ENCODE data around the gene CDC42BPB. TPM values are rescaled to one million over a fixed set of nuclear protein-coding genes. Genes with fewer than 3 reads are reported as not detected.
"Not testable (repeated sequence)": the region's sequence is repeated elsewhere in the genome, so short reads cannot be mapped to it uniquely, and the experiment has no call there.

Gene CDC42BPB
- total RNA-seq, 2 experiments from 2014 or later = 0.13 to 0.16 TPM

DNA sequence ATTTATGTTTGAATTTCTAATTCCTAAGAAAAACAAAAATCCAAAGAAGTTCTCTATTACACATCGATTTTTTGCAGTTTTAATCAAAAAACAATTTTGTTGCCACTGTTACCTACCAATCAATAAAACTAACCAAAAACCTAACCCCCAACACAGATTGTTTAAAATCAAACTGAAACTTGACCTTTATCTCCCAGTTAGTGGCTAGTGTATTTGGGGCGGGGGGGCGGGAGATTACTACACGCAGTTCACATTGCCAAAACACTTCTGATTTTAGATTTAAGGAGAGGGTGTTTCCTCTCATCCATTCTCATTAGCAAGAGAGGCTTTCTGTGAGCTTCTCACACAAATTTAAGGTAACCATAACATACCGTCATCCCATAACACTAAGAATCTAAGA, 6.4 kb downstream of the CDC42BPB start:
- Mint-ChIP-seq H3K4me1 (ENCODE audit: low read depth) (peaks cover 2% of the 10 kb centered on the region), H3K27ac (no peak overlapping the region), H3K4me3 (no peak overlapping the region), H3K9me3 (ENCODE audit: insufficient read depth) (no peaks in the 10 kb centered on the region), H3K36me3 (ENCODE audit: low read depth) (no peaks in the 10 kb centered on the region), H3K27me3 (ENCODE audit: low read depth) (peaks cover 39% of the 10 kb centered on the region)
- no peak for ATAC-seq
- POLR2A ChIA-PET = no interaction called here
- CTCF ChIA-PET = no interaction called here
- DNase-seq = no peak

- CTCF ChIA-PET; H3K9me3 Mint-ChIP-seq (ENCODE audit: insufficient read depth); H3K4me3 Mint-ChIP-seq; ATAC-seq; H3K4me1 Mint-ChIP-seq (ENCODE audit: low read depth); DNase-seq; H3K27ac Mint-ChIP-seq; H3K36me3 Mint-ChIP-seq (ENCODE audit: low read depth): not testable (repeated sequence)
- POLR2A ChIA-PET = interaction anchor here (0.6 kb wide), 1 partner anchor 34 kb away, joined by 3 read pairs; no protein-coding TSS in a partner anchor
- H3K27me3 Mint-ChIP-seq (ENCODE audit: low read depth) = peaks cover 25% of the 10 kb centered on the region
These were observed 9.9 kb downstream of the CDC42BPB start for GRCh38 chr14:103047453-103047852.

- H3K9me3 Mint-ChIP-seq (ENCODE audit: insufficient read depth) = no peaks in the 10 kb centered on the region
- H3K36me3 Mint-ChIP-seq (ENCODE audit: low read depth) = no peaks in the 10 kb centered on the region
- H3K27ac Mint-ChIP-seq = no peak overlapping the region
- peaks cover 4% of the 10 kb centered on the region for H3K4me1 Mint-ChIP-seq (ENCODE audit: low read depth)
- no peak for ATAC-seq
- ChIA-PET POLR2A (no interaction called here), CTCF (no interaction called here)
- H3K4me3 Mint-ChIP-seq = no peak overlapping the region
- peaks cover 16% of the 10 kb centered on the region for H3K27me3 Mint-ChIP-seq (ENCODE audit: low read depth)
- no peak for DNase-seq
These were observed 11.9 kb downstream of the CDC42BPB start for GRCh38 chr14:103045371-103045869.

DNA sequence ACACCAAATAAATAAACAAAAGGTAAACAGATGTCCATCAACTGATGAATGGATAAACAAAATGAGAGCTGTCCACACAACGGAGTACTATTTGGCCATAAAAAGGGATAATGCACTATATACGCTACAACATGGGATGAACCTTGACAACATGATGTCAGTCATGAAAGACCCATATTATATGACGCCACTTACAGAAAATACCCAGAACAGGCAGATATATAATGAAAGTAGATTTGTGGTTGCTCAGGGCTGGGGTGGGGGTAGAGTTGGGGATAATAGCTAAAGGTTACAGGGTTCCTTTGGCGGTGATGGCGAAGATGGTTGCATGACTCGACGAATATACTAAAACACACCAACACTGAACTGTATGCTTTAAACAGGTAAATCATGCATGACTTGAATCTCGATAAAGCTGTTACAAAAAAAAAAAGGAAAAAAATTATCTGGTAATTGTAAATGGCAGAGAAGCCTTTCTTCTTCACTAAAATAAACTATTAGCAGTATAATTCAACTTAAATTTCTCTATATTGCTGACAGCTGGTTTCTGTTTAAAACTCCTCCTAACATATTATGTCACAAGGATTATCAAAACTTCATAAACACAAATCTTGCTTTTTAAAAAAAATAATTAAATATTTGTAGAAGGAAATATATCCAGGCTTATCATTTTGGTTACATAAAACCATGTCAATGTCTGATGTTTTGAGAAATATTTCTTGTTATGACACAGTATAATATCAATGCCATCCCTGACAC, 13.9 kb downstream of the CDC42BPB start:
- no peak for ATAC-seq
- no peak overlapping the region for H3K4me3 Mint-ChIP-seq
- POLR2A ChIA-PET = no interaction called here
- peaks cover 4% of the 10 kb centered on the region for H3K4me1 Mint-ChIP-seq (ENCODE audit: low read depth)
- no peaks in the 10 kb centered on the region for H3K9me3 Mint-ChIP-seq (ENCODE audit: insufficient read depth)
- H3K27ac Mint-ChIP-seq = no peak overlapping the region
- H3K27me3 Mint-ChIP-seq (ENCODE audit: low read depth) = peaks cover 20% of the 10 kb centered on the region
- no peak for DNase-seq
- no peaks in the 10 kb centered on the region for H3K36me3 Mint-ChIP-seq (ENCODE audit: low read depth)
- CTCF ChIA-PET = interaction anchor here (1.2 kb wide), 1 partner anchor 349 kb away, joined by 3 read pairs; no protein-coding TSS in a partner anchor

GRCh38 chr14:103041464-103041863, 15.9 kb downstream of the CDC42BPB start:
- H3K9me3 Mint-ChIP-seq (ENCODE audit: insufficient read depth) = no peaks in the 10 kb centered on the region
- no peak overlapping the region for H3K4me3 Mint-ChIP-seq
- no peak overlapping the region for H3K27ac Mint-ChIP-seq
- ATAC-seq = no peak
- ChIA-PET POLR2A (no interaction called here), CTCF (no interaction called here)
- H3K36me3 Mint-ChIP-seq (ENCODE audit: low read depth) = no peaks in the 10 kb centered on the region
- H3K4me1 Mint-ChIP-seq (ENCODE audit: low read depth) = peaks cover 4% of the 10 kb centered on the region
- DNase-seq = no peak
- peaks cover 17% of the 10 kb centered on the region for H3K27me3 Mint-ChIP-seq (ENCODE audit: low read depth)

DNA sequence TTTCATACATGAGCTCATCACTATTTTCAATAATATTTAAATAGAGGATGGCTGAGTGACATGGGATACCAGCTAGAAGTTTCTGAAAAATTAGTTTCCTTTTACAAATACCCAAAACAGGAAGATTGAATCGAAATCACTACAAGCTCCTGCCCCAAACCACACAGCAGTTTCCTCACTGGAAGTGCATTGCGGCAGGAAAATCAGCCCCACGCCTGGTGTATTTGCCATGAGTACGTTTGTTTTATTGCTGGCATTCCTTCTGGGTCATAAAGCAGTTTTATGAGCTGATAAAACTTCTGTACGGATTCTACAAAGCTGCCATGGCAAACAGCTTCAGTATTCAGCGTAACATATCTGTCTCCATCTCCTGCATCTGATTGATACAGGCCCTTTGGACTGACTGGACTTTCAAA, 23.7 kb downstream of the CDC42BPB start:
- CTCF ChIA-PET = interaction anchor here (0.6 kb wide), 1 partner anchor 357 kb away, joined by 3 read pairs; no protein-coding TSS in a partner anchor
- Mint-ChIP-seq H3K9me3 (ENCODE audit: insufficient read depth) (no peaks in the 10 kb centered on the region), H3K36me3 (ENCODE audit: low read depth) (no peaks in the 10 kb centered on the region), H3K27ac (no peak overlapping the region), H3K4me3 (no peak overlapping the region), H3K27me3 (ENCODE audit: low read depth) (no peaks in the 10 kb centered on the region), H3K4me1 (ENCODE audit: low read depth) (no peaks in the 10 kb centered on the region)
- ATAC-seq (no peak), DNase-seq (no peak)
- POLR2A ChIA-PET = no interaction called here

GRCh38 chr14:103031956-103032355, 25.4 kb downstream of the CDC42BPB start:
- no peaks in the 10 kb centered on the region for H3K9me3 Mint-ChIP-seq (ENCODE audit: insufficient read depth)
- no peaks in the 10 kb centered on the region for H3K4me1 Mint-ChIP-seq (ENCODE audit: low read depth)
- DNase-seq = no peak
- no peak overlapping the region for H3K27ac Mint-ChIP-seq
- no peak for ATAC-seq
- H3K4me3 Mint-ChIP-seq = no peak overlapping the region
- CTCF ChIA-PET = no interaction called here
- POLR2A ChIA-PET = no interaction called here
- peaks cover under 1% of the 10 kb centered on the region for H3K27me3 Mint-ChIP-seq (ENCODE audit: low read depth)
- no peaks in the 10 kb centered on the region for H3K36me3 Mint-ChIP-seq (ENCODE audit: low read depth)

DNA sequence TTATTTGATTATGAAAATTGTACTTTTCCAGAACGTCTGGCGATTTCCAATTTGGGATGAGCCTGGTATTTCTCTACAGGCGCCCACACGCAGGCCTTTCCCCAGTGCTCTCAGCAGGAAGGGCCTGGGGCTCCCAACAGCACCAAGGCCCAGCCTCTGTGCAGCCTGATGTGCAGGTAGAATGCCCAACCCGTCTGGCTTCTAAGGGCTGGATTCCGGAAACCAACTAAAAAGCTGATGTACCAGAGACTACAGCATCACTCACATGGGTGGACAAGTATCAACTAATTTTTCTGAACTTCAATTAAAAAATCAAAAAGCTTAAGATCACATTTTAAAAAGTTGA, 25.8 kb downstream of the CDC42BPB start:
- Mint-ChIP-seq H3K27ac (no peak overlapping the region), H3K9me3 (ENCODE audit: insufficient read depth) (no peaks in the 10 kb centered on the region), H3K36me3 (ENCODE audit: low read depth) (no peaks in the 10 kb centered on the region), H3K4me1 (ENCODE audit: low read depth) (no peaks in the 10 kb centered on the region), H3K4me3 (no peak overlapping the region), H3K27me3 (ENCODE audit: low read depth) (peaks cover 3% of the 10 kb centered on the region)
- no peak for DNase-seq
- CTCF ChIA-PET = no interaction called here
- ATAC-seq = no peak
- POLR2A ChIA-PET = no interaction called here

- Mint-ChIP-seq H3K9me3 (ENCODE audit: insufficient read depth) (no peaks in the 10 kb centered on the region), H3K4me3 (no peak overlapping the region), H3K36me3 (ENCODE audit: low read depth) (no peaks in the 10 kb centered on the region), H3K27me3 (ENCODE audit: low read depth) (peaks cover 3% of the 10 kb centered on the region), H3K4me1 (ENCODE audit: low read depth) (no peaks in the 10 kb centered on the region), H3K27ac (no peak overlapping the region)
- CTCF ChIA-PET = no interaction called here
- POLR2A ChIA-PET = no interaction called here
- DNase-seq (no peak), ATAC-seq (no peak)
These were observed 26.4 kb downstream of the CDC42BPB start for GRCh38 chr14:103030741-103031565.

GRCh38 chr14:103029936-103030335, 27.4 kb downstream of the CDC42BPB start:
- ChIA-PET CTCF (no interaction called here), POLR2A (no interaction called here)
- ATAC-seq (no peak), DNase-seq (no peak)
- Mint-ChIP-seq H3K27ac (no peak overlapping the region), H3K4me3 (no peak overlapping the region), H3K27me3 (ENCODE audit: low read depth) (peaks cover 5% of the 10 kb centered on the region), H3K36me3 (ENCODE audit: low read depth) (no peaks in the 10 kb centered on the region), H3K4me1 (ENCODE audit: low read depth) (no peaks in the 10 kb centered on the region), H3K9me3 (ENCODE audit: insufficient read depth) (no peaks in the 10 kb centered on the region)

DNA sequence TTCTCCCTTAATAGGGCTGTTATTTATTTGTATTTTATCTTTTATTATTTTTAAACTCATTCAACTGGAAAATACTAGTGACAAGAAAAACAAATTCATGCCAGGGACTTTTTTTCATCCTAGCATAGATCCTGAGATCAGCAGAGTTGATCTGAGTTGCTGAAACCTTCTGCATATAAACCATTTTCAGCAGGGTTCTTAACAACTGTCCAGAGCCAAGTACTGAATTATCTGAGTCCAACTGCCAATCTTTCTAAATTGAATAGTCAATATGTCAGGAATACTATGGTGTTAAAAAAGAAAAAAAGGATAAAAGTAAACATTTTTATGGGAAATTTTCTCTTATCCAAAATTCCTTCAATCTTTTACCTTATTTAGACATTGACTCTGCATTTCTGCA, 28.6 kb downstream of the CDC42BPB start:
- ChIA-PET POLR2A (no interaction called here), CTCF (no interaction called here)
- H3K4me3 Mint-ChIP-seq = no peak overlapping the region
- H3K27ac Mint-ChIP-seq = no peak overlapping the region
- H3K27me3 Mint-ChIP-seq (ENCODE audit: low read depth) = peaks cover 7% of the 10 kb centered on the region
- H3K4me1 Mint-ChIP-seq (ENCODE audit: low read depth) = no peaks in the 10 kb centered on the region
- no peaks in the 10 kb centered on the region for H3K9me3 Mint-ChIP-seq (ENCODE audit: insufficient read depth)
- DNase-seq = no peak
- H3K36me3 Mint-ChIP-seq (ENCODE audit: low read depth) = no peaks in the 10 kb centered on the region
- ATAC-seq = no peak

DNA sequence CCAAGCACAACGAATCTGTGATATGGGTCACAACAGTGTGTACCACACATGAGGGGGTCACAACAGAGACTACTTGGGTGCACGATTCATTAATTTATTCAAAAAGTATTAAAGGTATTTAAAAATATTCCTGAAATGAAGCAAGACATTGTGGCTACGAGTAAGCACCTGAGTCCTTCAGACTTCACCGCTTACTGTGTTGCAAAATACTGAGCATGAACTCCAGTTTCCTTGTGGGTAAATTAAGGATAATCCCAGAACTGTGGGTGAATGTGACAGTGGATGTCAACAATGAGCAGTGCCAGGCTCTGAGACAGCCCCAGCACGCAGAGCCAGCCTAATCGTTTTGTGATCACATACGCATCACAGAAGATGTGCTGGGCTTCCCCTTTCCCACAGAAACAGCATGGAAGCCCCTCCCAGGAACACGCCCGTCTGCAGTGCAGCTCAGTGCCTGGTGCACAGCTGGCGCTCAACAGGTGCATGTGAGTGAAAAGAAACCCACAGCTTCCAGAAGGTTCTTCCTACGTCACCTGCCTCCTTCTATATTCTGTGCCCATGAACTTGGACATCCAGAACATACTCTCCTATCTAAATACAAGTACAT, 29.1 kb downstream of the CDC42BPB start:
- ChIA-PET POLR2A (no interaction called here), CTCF (no interaction called here)
- H3K9me3 Mint-ChIP-seq (ENCODE audit: insufficient read depth) = no peaks in the 10 kb centered on the region
- H3K27ac Mint-ChIP-seq = no peak overlapping the region
- no peaks in the 10 kb centered on the region for H3K36me3 Mint-ChIP-seq (ENCODE audit: low read depth)
- no peak overlapping the region for H3K4me3 Mint-ChIP-seq
- H3K4me1 Mint-ChIP-seq (ENCODE audit: low read depth) = no peaks in the 10 kb centered on the region
- DNase-seq (no peak), ATAC-seq (no peak)
- H3K27me3 Mint-ChIP-seq (ENCODE audit: low read depth) = peaks cover 7% of the 10 kb centered on the region

All from activated CD8-positive, alpha-beta T cell treated with anti-CD3 and anti-CD28 coated beads, Interleukin-2, amount 10 ng/mL, durations not matched to agents 7 days and 5 days (primary cell).